Spleen (tissue), 11 donors: ENCODE data around the gene ENTR1. TPM values are rescaled to one million over a fixed set of nuclear protein-coding genes. Genes with fewer than 3 reads are reported as not detected.

Experiments used
- DNase-seq: peaks from one replicate; pipeline ENCODE4 v3.0.0-alpha.2; 2020
- H3K27ac ChIP-seq, 8 donors: fragments of 200-600 bp; sonication (generic) in 7 of 8; 1 replicate in 4 of 8; 2 replicates in 4 of 8; pipeline versions ENCODE4 v1.5.0 to v1.8.0; 2016 to 2021; ENCODE audit warnings: inconsistent platforms in 4 of 8, mild to moderate bottlenecking in 4 of 8, moderate library complexity in 1 of 8
- H3K27me3 ChIP-seq, 7 donors: fragments of 200-600 bp; sonication (generic) in 6 of 7; replicated peaks in 1 of 7; 1 replicate in 4 of 7; 2 replicates in 3 of 7; pipeline versions ENCODE4 v1.5.0 to v1.8.0; 2016 to 2021; ENCODE audit warnings: inconsistent platforms in 3 of 7, mild to moderate bottlenecking in 1 of 7
- H3K36me3 ChIP-seq, 6 donors: fragments of 200-600 bp; sonication (generic) in 5 of 6; 1 replicate in 4 of 6; 2 replicates in 2 of 6; pipeline versions ENCODE4 v1.5.0 to v1.8.0; 2016 to 2021; ENCODE audit warnings: inconsistent platforms in 2 of 6
- H3K4me1 ChIP-seq, 6 donors: fragments of 200-600 bp; sonication (generic) in 5 of 6; 1 replicate in 3 of 6; 2 replicates in 3 of 6; pipeline versions ENCODE4 v1.5.0 to v1.8.0; 2016 to 2021; ENCODE audit warnings: inconsistent platforms in 3 of 6
- H3K4me3 ChIP-seq, 8 donors: fragments of 200-600 bp; sonication (generic) in 7 of 8; 1 replicate in 4 of 8; 2 replicates in 4 of 8; pipeline versions ENCODE4 v1.5.0 to v1.8.0; 2016 to 2021; ENCODE audit warnings: inconsistent platforms in 4 of 8, mild to moderate bottlenecking in 4 of 8, moderate library complexity in 2 of 8
- H3K9me3 ChIP-seq, 8 donors: fragments of 200-600 bp; sonication (generic) in 7 of 8; 1 replicate in 4 of 8; 2 replicates in 4 of 8; pipeline versions ENCODE4 v1.5.0 to v1.8.0; 2016 to 2021; ENCODE audit warnings: inconsistent platforms in 4 of 8
- CTCF ChIP-seq, 11 experiments: fragments of 200-600 bp in 7 of 11; fragments of 450-650 bp in 4 of 11; sonication (generic) in 4 of 11; IDR thresholded peaks in 8 of 11; conservative IDR thresholded peaks in 3 of 11; 1 replicate in 7 of 11; 2 replicates in 4 of 11; pipeline versions ENCODE4 v1.4.0 to v1.8.0; 2016 to 2021; ENCODE audit warnings: antibody characterized with exemption in 11 of 11, inconsistent platforms in 4 of 11, mild to moderate bottlenecking in 1 of 11
- POLR2A ChIP-seq, 3 donors: fragments of 450-650 bp; IDR thresholded peaks; one replicate each; pipeline ENCODE4 v1.5.1; 2017; ENCODE audit warnings: antibody characterized with exemption in 3 of 3, mild to moderate bottlenecking in 1 of 3
- POLR2AphosphoS5 ChIP-seq, 3 donors: sonication (generic); formaldehyde crosslinking; IDR thresholded peaks; one replicate each; pipeline ENCODE4 v1.5.1; 2017; ENCODE audit warnings: antibody characterized with exemption in 3 of 3
- WGBS, 5 donors: extraction: QIAGEN DNeasy Blood & Tissue Kit in 3 of 5; methylation state at CpG; one replicate each; pipeline versions ENCODE4 v1.1.5 to v1.1.7; 2013 to 2018; 5-methylcytosine and 5-hydroxymethylcytosine counted together
- intact Hi-C: fragments of 100-400 bp; cut with DNase I; formaldehyde crosslinking; loops from one replicate; pipeline ENCODE4 v1.15.0; 2023; ENCODE audit warnings: low total_unique reads
- polyA plus RNA-seq, 3 donors: library from polyadenylated mRNA; stranded (reverse); fragments of 200-250 nt; gene quantifications; one replicate each; pipeline ENCODE4 v1.2.1, GENCODE V29; 2013
- total RNA-seq, 7 donors: library from RNA; depleted of rRNA in 3 of 7; stranded (reverse); fragments of >200 nt in 3 of 7; fragmentation: NEBNext Ultra II Directional in 4 of 7; extraction: Animal tissue kit (Norgen Biotek cat#: 25700) in 4 of 7; gene quantifications; one replicate each; pipeline versions ENCODE4 v1.1.0 to v1.2.1, GENCODE V29; 2016 to 2021
- donor health status: healthy with polysubstance abuse.
- donor health status: DM: no; HTN: no; CAD: no; lungs with moderate emphysema.
- donor health status: DM: no; HTN: no; CAD: no.
- donor health status: Bipolar disorder and iron deficiency.
- donor health status: healthy.
- donor health status: DM: no; HTN: no; CAD: no.
- donor health status: DM: yes; HTN: yes; CAD: no.

ENTR1 gene
- total and polyA plus RNA-seq, 10 donors: 38.5 to 78.5 (median 61.0) TPM

GRCh38 chr9:136358016-136358415, 52.4 kb downstream of the ENTR1 start:
- Histone ChIP-seq H3K9me3 (no peaks in the 10 kb centered on the region), H3K36me3 (peaks cover 0 to 68% (median 13%) of the 10 kb centered on the region in 6 donors), H3K4me1 (peaks cover 0 to 45% (median 23%) of the 10 kb centered on the region in 6 donors), H3K27ac (no peak overlapping the region), H3K4me3 (no peak overlapping the region), H3K27me3 (no peaks in the 10 kb centered on the region)
- intact Hi-C loops: no loop called here
- TF ChIP-seq CTCF (IDR thresholded peaks at IDR 0.05 in 8 of 11, conservative IDR thresholded peaks at IDR 0.05 in 3 of 11): no peak
- peak in 1 of 3 donors; percentile 7 for TF ChIP-seq POLR2AphosphoS5 (IDR thresholded peaks at IDR 0.05)
- TF ChIP-seq POLR2A (IDR thresholded peaks at IDR 0.05): no peak
- DNase-seq: no peak
- 84 to 92% (median 92%) methylated on average over 12 to 29 of the region's 29 CpGs for WGBS, 5 donors

GRCh38 chr9:136357202-136357725, 53.1 kb downstream of the ENTR1 start:
- no peaks in the 10 kb centered on the region for H3K27me3 ChIP-seq
- intact Hi-C loops: no loop called here
- no peak for DNase-seq
- H3K27ac ChIP-seq: no peak overlapping the region
- peaks cover 0 to 42% (median 16%) of the 10 kb centered on the region in 6 donors for H3K4me1 ChIP-seq
- no peak overlapping the region for H3K4me3 ChIP-seq
- H3K9me3 ChIP-seq: no peaks in the 10 kb centered on the region
- no peak for TF ChIP-seq CTCF (IDR thresholded peaks at IDR 0.05 in 8 of 11, conservative IDR thresholded peaks at IDR 0.05 in 3 of 11)
- TF ChIP-seq POLR2A (IDR thresholded peaks at IDR 0.05): no peak
- peak in 1 of 3 donors; percentile 37 for TF ChIP-seq POLR2AphosphoS5 (IDR thresholded peaks at IDR 0.05)
- 77 to 88% (median 82%) methylated on average over 14 to 22 of the region's 22 CpGs for WGBS, 5 donors
- H3K36me3 ChIP-seq: peaks cover 0 to 66% (median 13%) of the 10 kb centered on the region in 6 donors

GRCh38 chr9:136355616-136356557, 54.5 kb downstream of the ENTR1 start:
- Histone ChIP-seq H3K9me3 (no peaks in the 10 kb centered on the region), H3K36me3 (peaks cover 0 to 52% (median 7%) of the 10 kb centered on the region in 6 donors), H3K27me3 (no peaks in the 10 kb centered on the region), H3K4me1 (peaks cover 0 to 30% (median 11%) of the 10 kb centered on the region in 6 donors), H3K4me3 (no peak overlapping the region), H3K27ac (peak overlapping the region in 6 of 8 donors; percentile 13 to 45 (median 24))
- TF ChIP-seq POLR2AphosphoS5 (IDR thresholded peaks at IDR 0.05) (peak in 2 of 3 donors; percentile 60 to 80), CTCF (IDR thresholded peaks at IDR 0.05 in 8 of 11, conservative IDR thresholded peaks at IDR 0.05 in 3 of 11) (no peak)
- no peak for DNase-seq
- WGBS, 5 donors: 69 to 89% (median 86%) methylated on average over 30 to 54 of the region's 54 CpGs
- intact Hi-C loops: no loop called here

- no peaks in the 10 kb centered on the region for H3K9me3 ChIP-seq
- peaks cover 0 to 28% (median 7%) of the 10 kb centered on the region in 6 donors for H3K4me1 ChIP-seq
- 60 to 86% (median 76%) methylated on average over 12 to 17 of the region's 17 CpGs for WGBS, 5 donors
- H3K27ac ChIP-seq: peak overlapping the region in 1 of 8 donors; percentile 11
- TF ChIP-seq POLR2A (IDR thresholded peaks at IDR 0.05): no peak
- TF ChIP-seq POLR2AphosphoS5 (IDR thresholded peaks at IDR 0.05): peak in 1 of 3 donors; percentile 31
- TF ChIP-seq CTCF (IDR thresholded peaks at IDR 0.05 in 8 of 11, conservative IDR thresholded peaks at IDR 0.05 in 3 of 11): no peak
- intact Hi-C loops: no loop called here
- peaks cover 0 to 46% (median 3%) of the 10 kb centered on the region in 6 donors for H3K36me3 ChIP-seq
- H3K4me3 ChIP-seq: no peak overlapping the region
- H3K27me3 ChIP-seq: no peaks in the 10 kb centered on the region
- DNase-seq: no peak
These were observed 55.8 kb downstream of the ENTR1 start for GRCh38 chr9:136354592-136355085.
